ENCODE results near the gene APOO.

APOO gene

GRCh38 chrX:23811108-23811651 is 96.6 kb downstream of the APOO start:
- Mint-ChIP-seq H3K27ac (no peak overlapping the region), H3K27me3 (peaks cover 4% of the 10 kb centered on the region), H3K36me3 (no peaks in the 10 kb centered on the region), H3K4me1 (peaks cover 6% of the 10 kb centered on the region), H3K9me3 (no peaks in the 10 kb centered on the region), H3K4me3 (no peak overlapping the region)
- DNase-seq = no peak
- CTCF ChIA-PET = no interaction called here

DNA sequence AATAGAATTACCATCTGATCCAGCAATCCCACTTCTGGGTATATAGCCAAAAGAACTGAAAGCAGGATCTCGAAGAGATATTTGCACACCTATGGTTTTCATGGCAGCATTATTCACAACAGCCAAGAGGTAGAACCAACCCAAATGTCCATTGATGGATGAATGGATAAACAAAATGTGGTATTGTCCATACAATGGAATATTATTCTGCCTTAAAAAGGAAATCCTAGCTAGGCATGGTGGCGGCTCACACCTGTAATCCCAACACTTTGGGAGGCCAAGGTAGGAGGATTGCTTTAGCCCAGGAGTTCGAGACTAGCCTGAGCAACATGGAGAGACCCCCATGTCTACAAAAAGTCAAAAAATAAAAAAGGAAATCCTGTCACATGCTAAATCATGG is 97.5 kb downstream of the APOO start:
- CTCF ChIA-PET = no interaction called here

GRCh38 chrX:23805389-23805788 is 102.3 kb downstream of the APOO start:
- H3K36me3 Mint-ChIP-seq = no peaks in the 10 kb centered on the region
- no peak overlapping the region for H3K4me3 Mint-ChIP-seq
- no peaks in the 10 kb centered on the region for H3K9me3 Mint-ChIP-seq
- no peak for DNase-seq
- H3K27me3 Mint-ChIP-seq = no peaks in the 10 kb centered on the region
- no peak overlapping the region for H3K27ac Mint-ChIP-seq
- CTCF ChIA-PET = interaction anchor here (1.2 kb wide), 1 partner anchor 21 kb away, joined by 3 read pairs; no protein-coding TSS in a partner anchor
- peaks cover 8% of the 10 kb centered on the region for H3K4me1 Mint-ChIP-seq

More for the DNA sequence above, 97.5 kb downstream of the APOO start:
- H3K4me1 Mint-ChIP-seq = peaks cover 6% of the 10 kb centered on the region
- H3K27me3 Mint-ChIP-seq = peaks cover 4% of the 10 kb centered on the region
- H3K4me3 Mint-ChIP-seq = no peak overlapping the region
- no peak overlapping the region for H3K27ac Mint-ChIP-seq
- no peak for DNase-seq
- H3K9me3 Mint-ChIP-seq = no peaks in the 10 kb centered on the region
- H3K36me3 Mint-ChIP-seq = no peaks in the 10 kb centered on the region

DNA sequence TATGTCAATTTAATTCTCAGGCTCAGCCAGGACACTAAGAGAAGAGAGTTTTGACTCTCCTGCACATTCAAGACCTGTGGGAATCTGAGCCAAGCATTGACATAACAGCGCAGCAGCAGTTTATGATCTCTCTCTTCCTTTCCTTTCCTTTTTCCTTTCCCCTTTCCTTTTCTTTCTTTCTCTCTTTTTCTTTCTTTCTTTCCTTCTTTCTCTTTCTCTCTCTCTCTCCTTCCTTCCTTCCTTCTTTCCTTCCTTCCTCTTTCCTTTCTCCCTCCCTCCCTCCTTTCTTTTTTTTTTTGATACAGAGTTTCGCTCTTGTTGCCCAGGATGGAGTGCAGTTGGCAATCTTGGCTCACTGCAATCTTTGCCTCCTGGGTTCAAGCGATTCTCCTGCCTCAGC is 103.2 kb downstream of the APOO start:
- CTCF ChIA-PET = interaction anchor here (1.2 kb wide), 1 partner anchor 21 kb away, joined by 3 read pairs; no protein-coding TSS in a partner anchor
- Mint-ChIP-seq H3K4me3 (no peak overlapping the region), H3K9me3 (no peaks in the 10 kb centered on the region)

GRCh38 chrX:23803931-23804381 is 103.8 kb downstream of the APOO start:
- Mint-ChIP-seq H3K4me3 (no peak overlapping the region), H3K9me3 (no peaks in the 10 kb centered on the region), H3K4me1 (peaks cover 8% of the 10 kb centered on the region), H3K27ac (no peak overlapping the region), H3K27me3 (no peaks in the 10 kb centered on the region), H3K36me3 (no peaks in the 10 kb centered on the region)
- DNase-seq = no peak
- CTCF ChIA-PET = no interaction called here

More for the DNA sequence above, 103.2 kb downstream of the APOO start:
- H3K27ac Mint-ChIP-seq = no peak overlapping the region
- H3K4me1 Mint-ChIP-seq = peaks cover 8% of the 10 kb centered on the region
- H3K36me3 Mint-ChIP-seq = no peaks in the 10 kb centered on the region
- H3K27me3 Mint-ChIP-seq = no peaks in the 10 kb centered on the region
- no peak for DNase-seq

GRCh38 chrX:23802431-23802830 is 105.3 kb downstream of the APOO start:
- no peak overlapping the region for H3K27ac Mint-ChIP-seq
- H3K4me1 Mint-ChIP-seq = peaks cover 8% of the 10 kb centered on the region
- no peaks in the 10 kb centered on the region for H3K9me3 Mint-ChIP-seq
- H3K27me3 Mint-ChIP-seq = no peaks in the 10 kb centered on the region
- H3K4me3 Mint-ChIP-seq = no peak overlapping the region
- DNase-seq = no peak
- CTCF ChIA-PET = interaction anchor here (1.0 kb wide), 1 partner anchor 20 kb away, joined by 3 read pairs; the partner anchor contains the start of gene SAT1
- H3K36me3 Mint-ChIP-seq = no peaks in the 10 kb centered on the region

DNA sequence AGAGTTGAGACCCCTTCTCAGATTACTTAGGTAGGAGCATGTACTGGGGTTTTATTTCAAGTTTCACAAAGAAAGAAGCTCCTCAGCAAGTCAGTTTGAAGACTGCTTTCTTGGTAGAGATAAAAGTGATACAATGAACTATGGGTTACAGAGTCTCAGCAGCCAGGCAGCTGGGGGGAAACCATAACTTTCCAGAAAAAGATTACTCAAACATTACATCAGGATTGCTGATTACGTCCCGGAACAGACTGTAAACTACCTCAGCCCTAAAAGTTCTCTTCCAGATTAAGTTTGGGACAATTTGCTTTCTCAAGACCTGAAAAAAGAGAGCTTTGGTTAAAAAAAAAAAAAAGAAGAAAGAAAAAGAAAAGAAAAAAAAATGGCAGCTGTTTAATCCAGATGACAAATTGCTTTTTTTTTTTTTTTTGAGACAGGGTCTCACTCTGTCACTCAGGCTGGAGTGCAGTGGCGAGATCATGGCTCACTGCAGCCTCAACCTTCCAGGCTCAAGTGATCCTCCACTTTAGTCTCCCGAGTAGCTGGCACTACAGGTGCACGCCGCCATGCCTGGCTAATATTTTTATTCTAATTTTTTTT is 108.2 kb downstream of the APOO start:
- CTCF ChIA-PET = no interaction called here
- no peak for DNase-seq
- H3K9me3 Mint-ChIP-seq = no peaks in the 10 kb centered on the region
- no peaks in the 10 kb centered on the region for H3K27me3 Mint-ChIP-seq
- H3K36me3 Mint-ChIP-seq = no peaks in the 10 kb centered on the region
- H3K4me3 Mint-ChIP-seq = no peak overlapping the region
- peaks cover 8% of the 10 kb centered on the region for H3K4me1 Mint-ChIP-seq
- no peak overlapping the region for H3K27ac Mint-ChIP-seq

DNA sequence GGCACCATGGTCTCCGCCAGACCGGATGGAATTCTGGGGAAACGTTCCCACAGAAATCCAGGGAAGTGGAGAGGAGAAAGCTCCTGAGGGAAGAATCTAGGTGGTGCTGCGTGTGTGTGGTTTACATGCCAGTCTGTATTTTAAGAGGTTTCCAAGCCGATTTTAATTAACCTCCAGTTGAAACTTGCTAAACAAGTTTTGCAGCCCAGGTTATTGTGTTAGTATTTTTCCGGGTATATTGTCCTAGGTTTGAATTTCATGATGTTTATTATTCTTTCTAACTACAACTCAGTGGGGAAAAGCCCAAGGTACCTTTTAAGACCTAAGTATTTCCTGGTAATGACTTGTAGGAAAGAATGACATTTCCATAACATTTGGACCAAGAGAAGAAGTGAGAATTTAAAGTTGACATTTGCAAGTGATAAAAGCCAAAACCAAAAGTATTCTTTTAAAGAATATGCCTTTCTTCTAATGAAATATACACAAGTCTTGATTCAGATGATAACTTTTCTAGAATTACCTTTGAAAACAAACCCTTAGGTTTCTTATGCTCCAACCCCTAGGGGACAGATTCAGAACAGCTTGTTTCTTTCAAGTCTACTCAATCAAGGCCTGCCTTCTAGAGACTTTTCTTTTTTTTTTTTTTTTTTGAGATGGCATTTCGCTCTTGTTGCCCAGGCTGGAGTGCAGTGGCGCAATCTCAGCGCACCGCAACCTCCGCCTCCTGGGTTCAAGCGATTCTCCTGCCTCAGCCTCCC is 110.2 kb downstream of the APOO start:
- Mint-ChIP-seq H3K27me3 (no peaks in the 10 kb centered on the region), H3K27ac (no peak overlapping the region), H3K9me3 (no peaks in the 10 kb centered on the region), H3K4me3 (no peak overlapping the region), H3K4me1 (peaks cover 3% of the 10 kb centered on the region), H3K36me3 (no peaks in the 10 kb centered on the region)
- CTCF ChIA-PET = interaction anchor here (1.6 kb wide), 1 partner anchor 104 kb away, joined by 3 read pairs; no protein-coding TSS in a partner anchor
- no peak for DNase-seq

GRCh38 chrX:23795221-23795620 is 112.5 kb downstream of the APOO start:
- no peaks in the 10 kb centered on the region for H3K36me3 Mint-ChIP-seq
- CTCF ChIA-PET = no interaction called here
- no peak overlapping the region for H3K27ac Mint-ChIP-seq
- H3K27me3 Mint-ChIP-seq = no peaks in the 10 kb centered on the region
- H3K4me1 Mint-ChIP-seq = no peaks in the 10 kb centered on the region
- no peaks in the 10 kb centered on the region for H3K9me3 Mint-ChIP-seq
- no peak overlapping the region for H3K4me3 Mint-ChIP-seq
- DNase-seq = no peak

DNA sequence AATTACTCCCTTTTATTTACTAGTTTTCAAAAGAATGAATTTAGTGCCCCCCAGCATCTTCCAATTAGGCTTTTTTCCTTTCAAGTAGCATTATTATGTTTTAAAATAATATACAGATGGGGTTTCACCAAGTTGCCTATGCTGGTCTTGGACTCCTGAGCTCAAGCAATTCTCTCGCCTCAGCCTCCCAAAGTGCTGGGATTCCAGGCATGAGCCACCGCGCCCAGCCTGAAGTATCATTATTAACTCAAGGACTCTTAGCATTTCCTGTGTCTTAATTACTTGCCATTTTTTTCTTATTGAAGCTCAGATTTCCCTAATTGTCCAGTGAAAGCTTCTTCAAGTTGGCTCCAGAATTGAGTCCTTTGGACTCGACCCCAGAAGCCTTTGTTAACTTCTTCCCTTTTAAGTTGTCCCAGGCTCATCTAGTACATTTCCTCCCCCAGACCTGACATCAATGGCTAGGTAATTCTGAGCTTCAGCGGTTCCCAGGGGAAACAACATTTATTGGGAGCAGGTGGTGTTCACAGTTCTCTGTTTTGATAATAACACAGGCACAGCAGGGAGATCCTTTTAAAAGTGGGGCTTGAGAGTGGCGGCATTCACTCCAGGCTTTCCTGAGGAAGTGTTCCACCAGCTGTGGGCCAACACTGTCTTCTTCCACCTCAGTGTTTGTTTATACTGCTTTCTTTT is 114.7 kb downstream of the APOO start:
- H3K27ac Mint-ChIP-seq = no peak overlapping the region
- CTCF ChIA-PET = no interaction called here
- no peak for DNase-seq
- H3K4me1 Mint-ChIP-seq = no peaks in the 10 kb centered on the region
- H3K9me3 Mint-ChIP-seq = no peaks in the 10 kb centered on the region
- no peak overlapping the region for H3K4me3 Mint-ChIP-seq
- H3K27me3 Mint-ChIP-seq = no peaks in the 10 kb centered on the region
- H3K36me3 Mint-ChIP-seq = no peaks in the 10 kb centered on the region

GRCh38 chrX:23790155-23790497 is 117.6 kb downstream of the APOO start:
- Mint-ChIP-seq H3K4me3 (no peak overlapping the region), H3K27ac (no peak overlapping the region), H3K4me1 (peaks cover 8% of the 10 kb centered on the region), H3K36me3 (peaks cover 10% of the 10 kb centered on the region), H3K9me3 (no peaks in the 10 kb centered on the region), H3K27me3 (no peaks in the 10 kb centered on the region)
- CTCF ChIA-PET = interaction anchor here (1.7 kb wide), 1 partner anchor 112 kb away, joined by 4 read pairs; no protein-coding TSS in a partner anchor
- no peak for DNase-seq

- Mint-ChIP-seq H3K27ac (no peak overlapping the region), H3K27me3 (no peaks in the 10 kb centered on the region), H3K4me1 (peaks cover 14% of the 10 kb centered on the region), H3K4me3 (no peak overlapping the region), H3K36me3 (peaks cover 16% of the 10 kb centered on the region), H3K9me3 (no peaks in the 10 kb centered on the region)
- CTCF ChIA-PET = interaction anchor here (0.7 to 1.7 kb wide), 2 partner anchors 98 to 112 kb away, joined by 3 to 4 read pairs; no protein-coding TSS in a partner anchor
- no peak for DNase-seq
These were observed 118.2 kb downstream of the APOO start for GRCh38 chrX:23789386-23790154.

- H3K4me1 Mint-ChIP-seq = peaks cover 20% of the 10 kb centered on the region
- CTCF ChIA-PET = interaction anchor here (0.7 to 1.9 kb wide), 2 partner anchors 97 to 113 kb away, joined by 3 to 10 read pairs; no protein-coding TSS in a partner anchor
These were observed 118.8 kb downstream of the APOO start for GRCh38 chrX:23788946-23789345.

More at GRCh38 chrX:23788946-23789345, 118.8 kb downstream of the APOO start:
- DNase-seq = no peak
- H3K4me3 Mint-ChIP-seq = no peak overlapping the region
- H3K27ac Mint-ChIP-seq = no peak overlapping the region
- H3K9me3 Mint-ChIP-seq = no peaks in the 10 kb centered on the region
- H3K27me3 Mint-ChIP-seq = no peaks in the 10 kb centered on the region
- H3K36me3 Mint-ChIP-seq = peaks cover 22% of the 10 kb centered on the region
